Measurements from ENCODE around the gene SNAP25. TPM values are rescaled to one million over a fixed set of nuclear protein-coding genes. Genes with fewer than 3 reads are reported as not detected.
A peak's percentile ranks its signal among the peaks of the same experiment; 100 is the strongest.

SNAP25 gene
- total RNA-seq, 1 donor from 2014 or later, result 0.60 TPM

DNA sequence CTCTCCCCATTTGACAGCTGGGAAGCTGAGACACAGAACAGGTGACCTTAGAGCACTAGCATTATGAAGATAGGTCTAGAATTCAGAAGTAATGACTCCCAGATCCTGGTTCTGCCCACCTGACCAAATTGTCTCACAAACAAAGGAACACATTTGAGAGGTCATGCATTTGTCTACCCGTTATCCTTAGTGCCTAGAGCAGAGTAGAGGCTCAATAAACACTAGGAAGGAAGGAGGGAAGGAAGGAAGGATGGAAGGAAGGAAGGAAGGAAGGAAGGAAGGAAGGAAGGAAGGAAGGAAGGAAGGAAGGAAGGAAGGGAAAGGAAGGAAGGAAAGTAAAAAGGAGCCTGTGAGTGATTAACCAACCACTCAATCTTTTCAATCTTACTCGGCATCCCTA lies 63.3 kb downstream of the SNAP25 start:
- H3K27ac Mint-ChIP-seq (ENCODE audit: unreplicated experiment), result peak overlapping the region; percentile 27
- H3K27me3 Mint-ChIP-seq (ENCODE audit: low read depth), result no peaks in the 10 kb centered on the region
- peaks cover 36% of the 10 kb centered on the region for H3K4me1 Mint-ChIP-seq (ENCODE audit: low read depth)
- no peaks in the 10 kb centered on the region for H3K9me3 Mint-ChIP-seq (ENCODE audit: low read depth)
- TF ChIP-seq, protein P1, sequence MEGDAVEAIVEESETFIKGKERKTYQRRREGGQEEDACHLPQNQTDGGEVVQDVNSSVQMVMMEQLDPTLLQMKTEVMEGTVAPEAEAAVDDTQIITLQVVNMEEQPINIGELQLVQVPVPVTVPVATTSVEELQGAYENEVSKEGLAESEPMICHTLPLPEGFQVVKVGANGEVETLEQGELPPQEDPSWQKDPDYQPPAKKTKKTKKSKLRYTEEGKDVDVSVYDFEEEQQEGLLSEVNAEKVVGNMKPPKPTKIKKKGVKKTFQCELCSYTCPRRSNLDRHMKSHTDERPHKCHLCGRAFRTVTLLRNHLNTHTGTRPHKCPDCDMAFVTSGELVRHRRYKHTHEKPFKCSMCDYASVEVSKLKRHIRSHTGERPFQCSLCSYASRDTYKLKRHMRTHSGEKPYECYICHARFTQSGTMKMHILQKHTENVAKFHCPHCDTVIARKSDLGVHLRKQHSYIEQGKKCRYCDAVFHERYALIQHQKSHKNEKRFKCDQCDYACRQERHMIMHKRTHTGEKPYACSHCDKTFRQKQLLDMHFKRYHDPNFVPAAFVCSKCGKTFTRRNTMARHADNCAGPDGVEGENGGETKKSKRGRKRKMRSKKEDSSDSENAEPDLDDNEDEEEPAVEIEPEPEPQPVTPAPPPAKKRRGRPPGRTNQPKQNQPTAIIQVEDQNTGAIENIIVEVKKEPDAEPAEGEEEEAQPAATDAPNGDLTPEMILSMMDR (IDR thresholded peaks at IDR 0.05), result no peak
- no peak for DNase-seq (ENCODE audit: low spot score)
- no peaks in the 10 kb centered on the region for H3K36me3 Mint-ChIP-seq (ENCODE audit: low read depth)
- no peak overlapping the region for H3K4me3 Mint-ChIP-seq (ENCODE audit: unreplicated experiment)

- TF ChIP-seq, protein P1 (IDR thresholded peaks at IDR 0.05), result no peak
- H3K27ac Mint-ChIP-seq (ENCODE audit: unreplicated experiment), result peak overlapping the region; percentile 49
- H3K27me3 Mint-ChIP-seq (ENCODE audit: low read depth), result no peaks in the 10 kb centered on the region
- H3K4me3 Mint-ChIP-seq (ENCODE audit: unreplicated experiment), result no peak overlapping the region
- H3K36me3 Mint-ChIP-seq (ENCODE audit: low read depth), result no peaks in the 10 kb centered on the region
- no peak for DNase-seq (ENCODE audit: low spot score)
- H3K4me1 Mint-ChIP-seq (ENCODE audit: low read depth), result peaks cover 36% of the 10 kb centered on the region
- H3K9me3 Mint-ChIP-seq (ENCODE audit: low read depth), result no peaks in the 10 kb centered on the region
These were observed 64.4 kb downstream of the SNAP25 start for GRCh38 chr20:10282979-10283456.

GRCh38 chr20:10286356-10286755 lies 67.7 kb downstream of the SNAP25 start:
- Mint-ChIP-seq H3K36me3 (ENCODE audit: low read depth) (no peaks in the 10 kb centered on the region), H3K27me3 (ENCODE audit: low read depth) (no peaks in the 10 kb centered on the region), H3K4me1 (ENCODE audit: low read depth) (peaks cover 20% of the 10 kb centered on the region), H3K27ac (ENCODE audit: unreplicated experiment) (no peak overlapping the region), H3K4me3 (ENCODE audit: unreplicated experiment) (no peak overlapping the region), H3K9me3 (ENCODE audit: low read depth) (no peaks in the 10 kb centered on the region)
- DNase-seq (ENCODE audit: low spot score), result no peak
- TF ChIP-seq, protein P1 (IDR thresholded peaks at IDR 0.05), result no peak

DNA sequence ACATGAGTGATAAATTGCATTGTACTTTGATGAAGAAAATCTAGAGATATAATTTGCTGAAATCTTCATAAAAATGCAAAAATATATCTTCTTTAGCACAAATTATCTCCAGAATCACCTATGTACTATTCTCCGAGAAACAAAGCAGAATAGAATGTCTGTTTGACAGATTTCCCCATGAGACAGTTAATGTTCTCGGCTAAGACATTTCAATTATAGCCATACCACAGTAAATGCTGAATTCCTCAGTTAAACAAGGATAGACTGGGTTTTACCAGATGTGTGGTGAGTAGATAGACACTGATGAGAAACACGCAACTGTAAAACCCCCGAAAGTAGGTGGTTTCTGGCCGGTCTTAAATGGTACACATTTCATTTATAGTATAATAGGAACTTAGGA lies 69.8 kb downstream of the SNAP25 start:
- DNase-seq (ENCODE audit: low spot score), result no peak
- no peaks in the 10 kb centered on the region for H3K9me3 Mint-ChIP-seq (ENCODE audit: low read depth)
- no peaks in the 10 kb centered on the region for H3K27me3 Mint-ChIP-seq (ENCODE audit: low read depth)
- TF ChIP-seq, protein P1 (IDR thresholded peaks at IDR 0.05), result no peak
- H3K4me1 Mint-ChIP-seq (ENCODE audit: low read depth), result peaks cover under 1% of the 10 kb centered on the region
- no peak overlapping the region for H3K4me3 Mint-ChIP-seq (ENCODE audit: unreplicated experiment)
- H3K27ac Mint-ChIP-seq (ENCODE audit: unreplicated experiment), result no peak overlapping the region
- H3K36me3 Mint-ChIP-seq (ENCODE audit: low read depth), result no peaks in the 10 kb centered on the region

- TF ChIP-seq, protein P1 (IDR thresholded peaks at IDR 0.05), result no peak
- Mint-ChIP-seq H3K27me3 (ENCODE audit: low read depth) (no peaks in the 10 kb centered on the region), H3K36me3 (ENCODE audit: low read depth) (no peaks in the 10 kb centered on the region), H3K4me1 (ENCODE audit: low read depth) (no peaks in the 10 kb centered on the region), H3K4me3 (ENCODE audit: unreplicated experiment) (no peak overlapping the region), H3K9me3 (ENCODE audit: low read depth) (no peaks in the 10 kb centered on the region), H3K27ac (ENCODE audit: unreplicated experiment) (no peak overlapping the region)
- no peak for DNase-seq (ENCODE audit: low spot score)
These were observed 70.5 kb downstream of the SNAP25 start for GRCh38 chr20:10288954-10289646.
